ENCODE results near the gene INPP4A.

Gene INPP4A

GRCh38 chr2:98568161-98568956 lies 123.7 kb downstream of the INPP4A start:
- Histone ChIP-seq H3K9me3 (ENCODE audit: control insufficient read depth, low read depth, low read length) (no peaks in the 10 kb centered on the region), H3K27me3 (ENCODE audit: control insufficient read depth, insufficient read depth, low read length) (no peaks in the 10 kb centered on the region), H3K27ac (ENCODE audit: low read length) (no peak overlapping the region), H3K4me1 (ENCODE audit: control insufficient read depth, low read depth, low read length) (no peaks in the 10 kb centered on the region), H3K4me3 (ENCODE audit: low read length) (no peak overlapping the region), H3K36me3 (ENCODE audit: control insufficient read depth, low read depth, low read length) (peaks cover 56% of the 10 kb centered on the region), H3K9ac (ENCODE audit: low read length) (no peak overlapping the region)

GRCh38 chr2:98569197-98569793 lies 124.6 kb downstream of the INPP4A start:
- no peak overlapping the region for H3K9ac ChIP-seq (ENCODE audit: low read length)
- H3K9me3 ChIP-seq (ENCODE audit: control insufficient read depth, low read depth, low read length): no peaks in the 10 kb centered on the region
- H3K4me3 ChIP-seq (ENCODE audit: low read length): no peak overlapping the region
- H3K27me3 ChIP-seq (ENCODE audit: control insufficient read depth, insufficient read depth, low read length): no peaks in the 10 kb centered on the region
- H3K36me3 ChIP-seq (ENCODE audit: control insufficient read depth, low read depth, low read length): peaks cover 50% of the 10 kb centered on the region
- no peaks in the 10 kb centered on the region for H3K4me1 ChIP-seq (ENCODE audit: control insufficient read depth, low read depth, low read length)
- H3K27ac ChIP-seq (ENCODE audit: low read length): no peak overlapping the region

GRCh38 chr2:98569915-98570314 lies 125.3 kb downstream of the INPP4A start:
- no peaks in the 10 kb centered on the region for H3K9me3 ChIP-seq (ENCODE audit: control insufficient read depth, low read depth, low read length)
- H3K4me3 ChIP-seq (ENCODE audit: low read length): no peak overlapping the region
- H3K27ac ChIP-seq (ENCODE audit: low read length): no peak overlapping the region
- no peaks in the 10 kb centered on the region for H3K4me1 ChIP-seq (ENCODE audit: control insufficient read depth, low read depth, low read length)
- no peaks in the 10 kb centered on the region for H3K27me3 ChIP-seq (ENCODE audit: control insufficient read depth, insufficient read depth, low read length)
- peaks cover 45% of the 10 kb centered on the region for H3K36me3 ChIP-seq (ENCODE audit: control insufficient read depth, low read depth, low read length)
- H3K9ac ChIP-seq (ENCODE audit: low read length): no peak overlapping the region

GRCh38 chr2:98570356-98570755 lies 125.7 kb downstream of the INPP4A start:
- Histone ChIP-seq H3K4me3 (ENCODE audit: low read length) (no peak overlapping the region), H3K9ac (ENCODE audit: low read length) (no peak overlapping the region), H3K36me3 (ENCODE audit: control insufficient read depth, low read depth, low read length) (peaks cover 44% of the 10 kb centered on the region), H3K27ac (ENCODE audit: low read length) (no peak overlapping the region), H3K27me3 (ENCODE audit: control insufficient read depth, insufficient read depth, low read length) (no peaks in the 10 kb centered on the region), H3K9me3 (ENCODE audit: control insufficient read depth, low read depth, low read length) (no peaks in the 10 kb centered on the region), H3K4me1 (ENCODE audit: control insufficient read depth, low read depth, low read length) (no peaks in the 10 kb centered on the region)

GRCh38 chr2:98571121-98571701 lies 126.6 kb downstream of the INPP4A start:
- Histone ChIP-seq H3K36me3 (ENCODE audit: control insufficient read depth, low read depth, low read length) (peaks cover 39% of the 10 kb centered on the region), H3K9ac (ENCODE audit: low read length) (no peak overlapping the region), H3K4me3 (ENCODE audit: low read length) (no peak overlapping the region)

GRCh38 chr2:98571796-98572195 lies 127.1 kb downstream of the INPP4A start:
- no peaks in the 10 kb centered on the region for H3K9me3 ChIP-seq (ENCODE audit: control insufficient read depth, low read depth, low read length)
- no peaks in the 10 kb centered on the region for H3K27me3 ChIP-seq (ENCODE audit: control insufficient read depth, insufficient read depth, low read length)
- no peak overlapping the region for H3K27ac ChIP-seq (ENCODE audit: low read length)
- no peak overlapping the region for H3K9ac ChIP-seq (ENCODE audit: low read length)
- H3K36me3 ChIP-seq (ENCODE audit: control insufficient read depth, low read depth, low read length): peaks cover 35% of the 10 kb centered on the region
- no peaks in the 10 kb centered on the region for H3K4me1 ChIP-seq (ENCODE audit: control insufficient read depth, low read depth, low read length)
- H3K4me3 ChIP-seq (ENCODE audit: low read length): no peak overlapping the region

More at GRCh38 chr2:98571121-98571701, 126.6 kb downstream of the INPP4A start:
- Histone ChIP-seq H3K27me3 (ENCODE audit: control insufficient read depth, insufficient read depth, low read length) (no peaks in the 10 kb centered on the region), H3K27ac (ENCODE audit: low read length) (no peak overlapping the region), H3K4me1 (ENCODE audit: control insufficient read depth, low read depth, low read length) (no peaks in the 10 kb centered on the region), H3K9me3 (ENCODE audit: control insufficient read depth, low read depth, low read length) (no peaks in the 10 kb centered on the region)

GRCh38 chr2:98572211-98572610 lies 127.6 kb downstream of the INPP4A start:
- Histone ChIP-seq H3K27ac (ENCODE audit: low read length) (no peak overlapping the region), H3K9me3 (ENCODE audit: control insufficient read depth, low read depth, low read length) (no peaks in the 10 kb centered on the region), H3K9ac (ENCODE audit: low read length) (no peak overlapping the region), H3K4me3 (ENCODE audit: low read length) (no peak overlapping the region), H3K4me1 (ENCODE audit: control insufficient read depth, low read depth, low read length) (no peaks in the 10 kb centered on the region), H3K36me3 (ENCODE audit: control insufficient read depth, low read depth, low read length) (peaks cover 36% of the 10 kb centered on the region), H3K27me3 (ENCODE audit: control insufficient read depth, insufficient read depth, low read length) (no peaks in the 10 kb centered on the region)

GRCh38 chr2:98572676-98573075 lies 128.0 kb downstream of the INPP4A start:
- Histone ChIP-seq H3K36me3 (ENCODE audit: control insufficient read depth, low read depth, low read length) (peaks cover 40% of the 10 kb centered on the region), H3K9me3 (ENCODE audit: control insufficient read depth, low read depth, low read length) (no peaks in the 10 kb centered on the region), H3K9ac (ENCODE audit: low read length) (no peak overlapping the region), H3K27ac (ENCODE audit: low read length) (no peak overlapping the region), H3K4me3 (ENCODE audit: low read length) (no peak overlapping the region), H3K4me1 (ENCODE audit: control insufficient read depth, low read depth, low read length) (no peaks in the 10 kb centered on the region), H3K27me3 (ENCODE audit: control insufficient read depth, insufficient read depth, low read length) (no peaks in the 10 kb centered on the region)

GRCh38 chr2:98573426-98573825 lies 128.8 kb downstream of the INPP4A start:
- no peak overlapping the region for H3K9ac ChIP-seq (ENCODE audit: low read length)
- H3K9me3 ChIP-seq (ENCODE audit: control insufficient read depth, low read depth, low read length): no peaks in the 10 kb centered on the region
- H3K27me3 ChIP-seq (ENCODE audit: control insufficient read depth, insufficient read depth, low read length): no peaks in the 10 kb centered on the region
- no peaks in the 10 kb centered on the region for H3K4me1 ChIP-seq (ENCODE audit: control insufficient read depth, low read depth, low read length)
- H3K4me3 ChIP-seq (ENCODE audit: low read length): no peak overlapping the region
- peaks cover 36% of the 10 kb centered on the region for H3K36me3 ChIP-seq (ENCODE audit: control insufficient read depth, low read depth, low read length)
- H3K27ac ChIP-seq (ENCODE audit: low read length): no peak overlapping the region

- Histone ChIP-seq H3K9ac (ENCODE audit: low read length) (no peak overlapping the region), H3K27me3 (ENCODE audit: control insufficient read depth, insufficient read depth, low read length) (no peaks in the 10 kb centered on the region), H3K4me1 (ENCODE audit: control insufficient read depth, low read depth, low read length) (no peaks in the 10 kb centered on the region), H3K27ac (ENCODE audit: low read length) (no peak overlapping the region), H3K36me3 (ENCODE audit: control insufficient read depth, low read depth, low read length) (peaks cover 23% of the 10 kb centered on the region), H3K9me3 (ENCODE audit: control insufficient read depth, low read depth, low read length) (no peaks in the 10 kb centered on the region), H3K4me3 (ENCODE audit: low read length) (no peak overlapping the region)
These were observed 132.1 kb downstream of the INPP4A start for GRCh38 chr2:98576666-98577312.

GRCh38 chr2:98577313-98577712 lies 132.7 kb downstream of the INPP4A start:
- Histone ChIP-seq H3K4me3 (ENCODE audit: low read length) (no peak overlapping the region), H3K27me3 (ENCODE audit: control insufficient read depth, insufficient read depth, low read length) (no peaks in the 10 kb centered on the region), H3K9ac (ENCODE audit: low read length) (no peak overlapping the region), H3K4me1 (ENCODE audit: control insufficient read depth, low read depth, low read length) (no peaks in the 10 kb centered on the region), H3K9me3 (ENCODE audit: control insufficient read depth, low read depth, low read length) (no peaks in the 10 kb centered on the region), H3K27ac (ENCODE audit: low read length) (no peak overlapping the region), H3K36me3 (ENCODE audit: control insufficient read depth, low read depth, low read length) (peaks cover 28% of the 10 kb centered on the region)

Data from iPS-18a (cell line).